B cell (primary cell): ENCODE results near the gene GDPD4. TPM values are rescaled to one million over a fixed set of nuclear protein-coding genes. Genes with fewer than 3 reads are reported as not detected.

Source experiments
- ATAC-seq: fragments of 200-7000 bp; cut with Tn5 transposase; one replicate; pipeline ENCODE4 v1.10.0; 2021; ENCODE audit warnings: low read depth, mild to moderate bottlenecking, moderate number of reproducible peaks, moderate library complexity
- CTCF ChIA-PET: fragments of 350-600 bp; sonication (Branson Sonifier 250); formaldehyde crosslinking; loops from one replicate; lab custom pipeline; 2021; ENCODE audit warnings: antibody characterized with exemption, inconsistent platforms; lab: Charles Lee
- POLR2A ChIA-PET: fragments of 350-600 bp; sonication (Branson Sonifier 250); formaldehyde crosslinking; loops from one replicate; lab custom pipeline; 2021; ENCODE audit warnings: antibody characterized with exemption; lab: Charles Lee
- DNase-seq: peaks from one replicate; pipeline ENCODE4 v3.0.0; 2013
- H2AFZ ChIP-seq: 2 replicates; pipeline ENCODE4 v1.6.1; 2012; ENCODE audit warnings: mild to moderate bottlenecking, low read depth, low read length; ENCODE audit not compliant: insufficient read depth, poor library complexity, severe bottlenecking
- H3K27ac ChIP-seq, 2 donors: 1 replicate in 1 of 2; 2 replicates in 1 of 2; pipeline ENCODE4 v1.5.1; 2012 to 2013; ENCODE audit warnings: low read length in 2 of 2, mild to moderate bottlenecking in 2 of 2, moderate library complexity in 1 of 2
- H3K27me3 ChIP-seq, 4 experiments: fragments of 200-600 bp in 1 of 4; sonication (generic) in 1 of 4; replicated peaks in 1 of 4; 1 replicate in 2 of 4; 2 replicates in 2 of 4; pipeline versions ENCODE4 v1.6.1 to v1.7.0; 2013 to 2016; ENCODE audit warnings: low read length in 3 of 4, mild to moderate bottlenecking in 2 of 4, mixed read lengths in 1 of 4, moderate library complexity in 1 of 4; ENCODE audit not compliant: insufficient read depth in 4 of 4, control insufficient read depth in 3 of 4; ENCODE audit errors: control extremely low read depth in 1 of 4
- H3K36me3 ChIP-seq, 2 experiments: replicated peaks in 1 of 2; 1 replicate in 1 of 2; 2 replicates in 1 of 2; pipeline versions ENCODE4 v1.6.1 to v1.7.1; 2013; ENCODE audit warnings: low read length in 1 of 2; ENCODE audit not compliant: insufficient read depth in 2 of 2, control insufficient read depth in 1 of 2; ENCODE audit errors: control extremely low read depth in 1 of 2, extremely low read depth in 1 of 2
- H3K4me1 ChIP-seq, 2 donors: fragments of 200-600 bp in 1 of 2; sonication (generic) in 1 of 2; 1 replicate in 1 of 2; 2 replicates in 1 of 2; pipeline versions ENCODE4 v1.5.1 to v1.6.1; 2013 to 2017; ENCODE audit warnings: low read length in 2 of 2; ENCODE audit not compliant: control insufficient read depth in 2 of 2, insufficient read depth in 2 of 2
- H3K4me2 ChIP-seq: replicated peaks from 2 replicates; pipeline ENCODE3; 2012; ENCODE audit warnings: mild to moderate bottlenecking, low read depth, low read length; ENCODE audit not compliant: poor library complexity, severe bottlenecking
- H3K4me3 ChIP-seq, 5 experiments: fragments of 200-600 bp in 1 of 5; sonication (generic) in 1 of 5; 1 replicate in 3 of 5; 2 replicates in 2 of 5; pipeline versions ENCODE4 v1.5.1 to v1.7.0; 2011 to 2016; ENCODE audit warnings: low read length in 4 of 5, mild to moderate bottlenecking in 4 of 5, low read depth in 2 of 5, control low read depth in 1 of 5, moderate library complexity in 1 of 5; ENCODE audit not compliant: insufficient read depth in 1 of 5; ENCODE audit errors: control extremely low read depth in 1 of 5, extremely low read depth in 1 of 5
- H3K79me2 ChIP-seq: fragments of 200-600 bp; sonication (generic); one replicate; pipeline ENCODE4 v1.6.0; 2016; ENCODE audit warnings: low read length; ENCODE audit not compliant: control insufficient read depth, insufficient read depth
- H3K9ac ChIP-seq: fragments of 200-600 bp; sonication (generic); 2 replicates; pipeline ENCODE4 v1.6.1; 2017; ENCODE audit warnings: mild to moderate bottlenecking, low read length, moderate library complexity
- H3K9me3 ChIP-seq, 3 donors: one replicate each; pipeline versions ENCODE4 v1.6.1 to v1.7.1; 2013; ENCODE audit warnings: low read length in 2 of 3; ENCODE audit not compliant: control insufficient read depth in 2 of 3, insufficient read depth in 1 of 3; ENCODE audit errors: control extremely low read depth in 1 of 3
- H4K20me1 ChIP-seq: 2 replicates; pipeline ENCODE4 v1.6.0; 2012; ENCODE audit warnings: mild to moderate bottlenecking, low read length; ENCODE audit not compliant: insufficient read depth, control insufficient read depth, poor library complexity, severe bottlenecking
- H3K27ac Mint-ChIP-seq: one replicate; pipeline ENCODE4 v1.8.0; 2021; ENCODE audit warnings: mixed read lengths
- H3K27me3 Mint-ChIP-seq: one replicate; pipeline ENCODE4 v1.8.0; 2021; ENCODE audit warnings: mixed read lengths
- H3K4me1 Mint-ChIP-seq: one replicate; pipeline ENCODE4 v1.8.0; 2021; ENCODE audit warnings: mixed read lengths
- H3K4me3 Mint-ChIP-seq: one replicate; pipeline ENCODE4 v1.8.0; 2021; ENCODE audit warnings: mixed read lengths
- H3K9me3 Mint-ChIP-seq: one replicate; pipeline ENCODE4 v1.8.0; 2022; ENCODE audit warnings: mixed read lengths; ENCODE audit not compliant: insufficient read depth
- EZH2 ChIP-seq: IDR thresholded peaks from 2 replicates; pipeline ENCODE4 v1.6.1; 2012; ENCODE audit warnings: borderline replicate concordance, low read depth, mild to moderate bottlenecking, moderate library complexity, low read length; ENCODE audit not compliant: insufficient read depth, poor library complexity, severe bottlenecking
- WGBS: methylation state at CpG from one replicate; pipeline ENCODE4 v1.1.5; 2013; ENCODE audit warnings: missing lambda C conversion rate; ENCODE audit not compliant: insufficient coverage; 5-methylcytosine and 5-hydroxymethylcytosine counted together
- intact Hi-C: fragments of 100-400 bp; cut with micrococcal nuclease; formaldehyde crosslinking; loops from one replicate; pipeline ENCODE4 v1.10.0; 2022
- polyA plus RNA-seq: library from polyadenylated mRNA; depleted of rRNA; stranded (reverse); fragments of >200 nt; gene quantifications from 2 replicates; pipeline ENCODE4 v1.2.3, GENCODE V29; 2012
- total RNA-seq, 2 donors: library from RNA; stranded (reverse); fragments of 120-200 nt in 1 of 2; gene quantifications; 1 replicate in 1 of 2; 2 replicates in 1 of 2; pipeline versions ENCODE4 v1.2.3 to v1.2.4, GENCODE V29; 2013 to 2022
- TF ChIP-seq, protein P1 (sequence below): fragments of 200-600 bp; IDR thresholded peaks from one replicate; pipeline ENCODE4 v1.8.0; 2022; ENCODE audit warnings: antibody characterized with exemption, mild to moderate bottlenecking

Gene GDPD4
- total and polyA plus RNA-seq, 2 donors (not counting 1 experiment from before 2014, with no cell fraction given) = not detected

DNA sequence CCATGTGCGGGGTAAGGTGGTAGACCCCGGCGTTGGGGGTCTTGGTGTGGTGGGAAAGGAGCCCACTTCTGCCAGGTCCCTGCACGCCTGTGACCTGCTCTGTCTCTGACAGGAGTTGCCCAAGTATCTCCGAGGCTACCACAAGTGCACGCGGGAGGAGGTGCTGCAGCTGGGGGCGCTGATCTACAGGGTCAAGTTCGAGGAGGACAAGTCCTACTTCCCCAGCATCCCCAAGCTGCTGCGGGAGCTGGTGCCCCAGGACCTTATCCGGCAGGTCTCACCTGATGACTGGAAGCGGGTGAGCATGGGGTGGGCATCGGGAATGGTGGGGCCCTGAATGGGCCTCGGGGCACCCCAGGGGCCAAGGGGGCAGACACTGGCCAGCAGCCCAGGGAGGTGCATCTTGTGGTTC lies 90.4 kb downstream of the GDPD4 start:
- Histone ChIP-seq H4K20me1 (no peaks in the 10 kb centered on the region), H3K9me3 (no peaks in the 10 kb centered on the region), H3K4me3 (no peak overlapping the region), H3K4me2 (no peak overlapping the region), H3K36me3 (no peaks in the 10 kb centered on the region), H3K4me1 (no peaks in the 10 kb centered on the region), H3K27ac (no peak overlapping the region), H3K9ac (no peak overlapping the region), H3K79me2 (no peaks in the 10 kb centered on the region), H2AFZ (no peak overlapping the region), H3K27me3 (no peaks in the 10 kb centered on the region)
- H3K4me1 Mint-ChIP-seq = no peaks in the 10 kb centered on the region
- H3K27me3 Mint-ChIP-seq = no peaks in the 10 kb centered on the region
- 92% methylated on average over 13 of the region's 14 CpGs for WGBS
- no peaks in the 10 kb centered on the region for H3K9me3 Mint-ChIP-seq
- ChIA-PET POLR2A (no interaction called here), CTCF (no interaction called here)
- no peak overlapping the region for H3K4me3 Mint-ChIP-seq
- ATAC-seq (no peak), DNase-seq (no peak)
- no peak overlapping the region for H3K27ac Mint-ChIP-seq
- TF ChIP-seq EZH2 = no peak
- TF ChIP-seq, protein P1, sequence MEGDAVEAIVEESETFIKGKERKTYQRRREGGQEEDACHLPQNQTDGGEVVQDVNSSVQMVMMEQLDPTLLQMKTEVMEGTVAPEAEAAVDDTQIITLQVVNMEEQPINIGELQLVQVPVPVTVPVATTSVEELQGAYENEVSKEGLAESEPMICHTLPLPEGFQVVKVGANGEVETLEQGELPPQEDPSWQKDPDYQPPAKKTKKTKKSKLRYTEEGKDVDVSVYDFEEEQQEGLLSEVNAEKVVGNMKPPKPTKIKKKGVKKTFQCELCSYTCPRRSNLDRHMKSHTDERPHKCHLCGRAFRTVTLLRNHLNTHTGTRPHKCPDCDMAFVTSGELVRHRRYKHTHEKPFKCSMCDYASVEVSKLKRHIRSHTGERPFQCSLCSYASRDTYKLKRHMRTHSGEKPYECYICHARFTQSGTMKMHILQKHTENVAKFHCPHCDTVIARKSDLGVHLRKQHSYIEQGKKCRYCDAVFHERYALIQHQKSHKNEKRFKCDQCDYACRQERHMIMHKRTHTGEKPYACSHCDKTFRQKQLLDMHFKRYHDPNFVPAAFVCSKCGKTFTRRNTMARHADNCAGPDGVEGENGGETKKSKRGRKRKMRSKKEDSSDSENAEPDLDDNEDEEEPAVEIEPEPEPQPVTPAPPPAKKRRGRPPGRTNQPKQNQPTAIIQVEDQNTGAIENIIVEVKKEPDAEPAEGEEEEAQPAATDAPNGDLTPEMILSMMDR = no peak
- intact Hi-C loops = no loop called here

DNA sequence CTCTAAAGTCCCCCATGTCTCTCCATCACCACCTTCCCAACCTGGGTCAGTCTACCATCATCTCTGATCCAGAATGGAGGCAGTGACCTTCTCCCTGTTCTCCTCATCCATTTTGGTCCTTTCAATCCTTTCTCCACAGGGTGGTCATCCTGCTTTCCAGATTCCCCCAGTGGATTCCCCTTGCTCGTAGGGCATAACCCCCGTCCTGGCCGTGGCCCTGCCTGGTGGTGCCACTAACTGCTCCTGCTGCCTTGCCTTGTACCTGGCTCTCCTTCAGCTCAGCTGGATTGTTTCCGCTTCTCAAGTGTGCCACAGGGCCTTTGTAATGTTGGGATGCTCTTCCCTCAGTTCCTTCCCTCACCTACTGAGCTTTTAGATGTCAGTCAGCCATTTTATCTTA lies 91.8 kb downstream of the GDPD4 start:
- POLR2A ChIA-PET = no interaction called here
- 72% methylated on average over 4 of the region's 4 CpGs for WGBS
- H3K27me3 Mint-ChIP-seq = no peaks in the 10 kb centered on the region
- H4K20me1 ChIP-seq = no peaks in the 10 kb centered on the region
- H3K4me1 ChIP-seq = no peaks in the 10 kb centered on the region
- TF ChIP-seq, protein P1 = no peak
- no peak for TF ChIP-seq EZH2
- H3K4me2 ChIP-seq = no peak overlapping the region
- H3K9me3 ChIP-seq = no peaks in the 10 kb centered on the region
- intact Hi-C loops = no loop called here
- no peak overlapping the region for H3K4me3 Mint-ChIP-seq
- H2AFZ ChIP-seq = no peak overlapping the region
- H3K27ac ChIP-seq = no peak overlapping the region
- no peaks in the 10 kb centered on the region for H3K79me2 ChIP-seq
- no peaks in the 10 kb centered on the region for H3K4me1 Mint-ChIP-seq
- H3K27me3 ChIP-seq = no peaks in the 10 kb centered on the region
- CTCF ChIA-PET = no interaction called here
- no peak for DNase-seq
- ATAC-seq = no peak
- no peak overlapping the region for H3K27ac Mint-ChIP-seq
- no peak overlapping the region for H3K9ac ChIP-seq
- H3K36me3 ChIP-seq = no peaks in the 10 kb centered on the region
- no peaks in the 10 kb centered on the region for H3K9me3 Mint-ChIP-seq
- no peak overlapping the region for H3K4me3 ChIP-seq
